ENCODE measurements around the gene DPH2. TPM values are rescaled to one million over a fixed set of nuclear protein-coding genes. Genes with fewer than 3 reads are reported as not detected.

DPH2 gene
- total and polyA plus RNA-seq, 2 of the 8 experiments (the other 6 are each of a cell fraction or from before 2014, with no cell fraction given) = 64.9 to 92.1 TPM

- Histone ChIP-seq H2AK5ac (ENCODE audit: low read depth, low read length) (no peak overlapping the region), H3K9me3 (ENCODE audit: insufficient read depth in 2 of 2, low read depth in 1 of 2, low read length in 1 of 2) (no peaks in the 10 kb centered on the region), H2BK120ac (replicated peaks; ENCODE audit: low read depth, low read length) (no peak overlapping the region), H3K27me3 (replicated peaks in 1 of 4; ENCODE audit: control insufficient read depth in 3 of 4, extremely low read depth in 1 of 4, insufficient read depth in 3 of 4, low read length in 3 of 4) (no peaks in the 10 kb centered on the region), H3K9ac (replicated peaks in 1 of 4; ENCODE audit: extremely low read depth in 1 of 4, low read depth in 3 of 4, low read length in 3 of 4) (no peak overlapping the region), H3K4me1 (replicated peaks in 1 of 4; ENCODE audit: control insufficient read depth in 3 of 4, insufficient read depth in 4 of 4, low read length in 3 of 4) (peaks cover under 1 to 7% (median 2%) of the 10 kb centered on the region in 4 experiments; a peak in 5 of 7 replicates), H3K4me2 (ENCODE audit: insufficient read depth in 1 of 2, low read depth in 2 of 2, low read length in 2 of 2) (no peak overlapping the region), H3K23me2 (ENCODE audit: low read depth, low read length) (no peaks in the 10 kb centered on the region), H3K79me2 (ENCODE audit: control insufficient read depth in 1 of 2, insufficient read depth in 2 of 2, low read length in 2 of 2) (no peaks in the 10 kb centered on the region), H4K5ac (ENCODE audit: insufficient read length, low read depth, low read length) (no peak overlapping the region), H2AFZ (ENCODE audit: low read length) (no peak overlapping the region), H3K79me1 (ENCODE audit: low read depth, low read length) (no peaks in the 10 kb centered on the region), H2BK12ac (ENCODE audit: low read depth, low read length) (no peak overlapping the region), H2BK15ac (ENCODE audit: low read length) (no peak overlapping the region), H3K27ac (ENCODE audit: low read depth, low read length) (no peak overlapping the region), H3K36me3 (ENCODE audit: control insufficient read depth in 2 of 4, insufficient read depth in 4 of 4, low read length in 3 of 4) (no peaks in the 10 kb centered on the region), H3K4ac (replicated peaks; ENCODE audit: insufficient read length, low read depth, low read length) (no peak overlapping the region), H4K20me1 (replicated peaks in 1 of 2; ENCODE audit: control insufficient read depth in 1 of 2, insufficient read depth in 2 of 2, low read length in 2 of 2) (no peaks in the 10 kb centered on the region), H2BK5ac (ENCODE audit: low read depth, low read length) (no peak overlapping the region), H4K8ac (ENCODE audit: extremely low read depth, insufficient read depth, low read length) (no peak overlapping the region), H4K91ac (replicated peaks; ENCODE audit: insufficient read length, low read length) (no peak overlapping the region), H3K4me3 (ENCODE audit: extremely low read depth in 1 of 4, insufficient read depth in 2 of 4, low read depth in 3 of 4, low read length in 4 of 4) (no peak overlapping the region), H3K23ac (ENCODE audit: insufficient read length) (no peak overlapping the region), H2BK20ac (ENCODE audit: low read length) (no peak overlapping the region), H3K56ac (replicated peaks; ENCODE audit: insufficient read length, low read depth, low read length) (no peak overlapping the region), H3K18ac (ENCODE audit: extremely low read depth, low read length) (no peak overlapping the region), H3K14ac (ENCODE audit: insufficient read length) (no peak overlapping the region)
- ChIA-PET POLR2A (ENCODE audit: partially characterized antibody) (interaction anchor here (1.2 to 1.3 kb wide), 2 partner anchors 14 to 18 kb away, joined by 3 read pairs; no protein-coding TSS in a partner anchor), CTCF (ENCODE audit: partially characterized antibody) (interaction anchor here (0.6 to 18.6 kb wide), 9 partner anchors 9 to 157 kb away, joined by 3 to 618 read pairs (median 3); partner anchors contain the start of gene ARTN)
- FAIRE-seq = no peak
- WGBS, 2 experiments (ENCODE audit: extremely low coverage in 1 of 2, insufficient coverage in 1 of 2, insufficient read length in 1 of 2, insufficient replicate concordance in 2 of 2, low coverage in 1 of 2, low lambda C conversion rate in 2 of 2, missing lambda C conversion rate in 1 of 2) = 95% methylated on average over 9 of the region's 9 CpGs; no CpG with 5 or more reads in 1 of the 2 experiments
- DNase-seq (ENCODE audit: low read depth in 1 of 2, low spot score in 2 of 2) = no peak
- TF ChIP-seq CBX8 (IDR thresholded peaks at IDR 0.05; ENCODE audit: borderline replicate concordance, low read depth, low read length) (no peak), POLR2AphosphoS5 (IDR thresholded peaks at IDR 0.05; ENCODE audit: low read depth, low read length) (no peak), CHD1 (IDR thresholded peaks at IDR 0.05; ENCODE audit: low read depth, low read length) (no peak), SP1 (IDR thresholded peaks at IDR 0.05; ENCODE audit: low read depth, low read length) (no peak), MAFK (IDR thresholded peaks at IDR 0.05; ENCODE audit: low read depth, low read length) (no peak), JUND (IDR thresholded peaks at IDR 0.05; ENCODE audit: low read length) (no peak), HDAC2 (IDR thresholded peaks at IDR 0.05; ENCODE audit: borderline replicate concordance in 1 of 2, low read depth in 2 of 2, low read length in 2 of 2) (no peak), EP300 (IDR thresholded peaks at IDR 0.05; ENCODE audit: borderline replicate concordance in 1 of 2, low read depth in 2 of 2, low read length in 2 of 2) (no peak), BRCA1 (IDR thresholded peaks at IDR 0.05; ENCODE audit: low read depth, low read length) (no peak), NANOG (IDR thresholded peaks at IDR 0.05; ENCODE audit: insufficient read depth, low read depth, low read length, poor library complexity, severe bottlenecking) (no peak), EGR1 (IDR thresholded peaks at IDR 0.05; ENCODE audit: borderline replicate concordance, low read depth, low read length) (no peak), CTCF (IDR thresholded peaks at IDR 0.05; ENCODE audit: control extremely low read depth in 1 of 3, insufficient read depth in 1 of 3, low read depth in 1 of 3, low read length in 3 of 3) (no peak)
Observed at GRCh38 chr1:43925846-43926245, 44.0 kb upstream of the DPH2 start.

Data from H1 (cell line).